HepG2 (cell line): ENCODE results near the gene MYO7A. TPM values are rescaled to one million over a fixed set of nuclear protein-coding genes. Genes with fewer than 3 reads are reported as not detected.

Experiments
- CEBPB ChIP-seq: IDR thresholded peaks from 2 replicates; pipeline ENCODE4 v1.6.1; 2011; ENCODE audit warnings: low read depth, low read length, improper control_type of control experiment, borderline replicate concordance
- KLF12 ChIP-seq: sonication (generic); formaldehyde crosslinking; IDR thresholded peaks from 2 replicates; pipeline ENCODE4 v1.4.0; 2020; ENCODE audit warnings: missing genetic modification reagents, borderline replicate concordance
- MAFF ChIP-seq: IDR thresholded peaks from 2 replicates; pipeline ENCODE4 v1.6.1; 2011; ENCODE audit warnings: low read depth, low read length, improper control_type of control experiment
- MED1 ChIP-seq: sonication (generic); formaldehyde crosslinking; IDR thresholded peaks from 2 replicates; pipeline ENCODE4 v1.4.0; 2020; ENCODE audit warnings: missing genetic modification reagents
- NFIB ChIP-seq: sonication (generic); formaldehyde crosslinking; IDR thresholded peaks from 2 replicates; pipeline ENCODE4 v1.9.0; 2021; ENCODE audit warnings: missing genetic modification reagents, mild to moderate bottlenecking, borderline replicate concordance
- NR2F1 ChIP-seq, 2 experiments: fragments of 450-650 bp in 1 of 2; formaldehyde crosslinking in 1 of 2; IDR thresholded peaks; 2 replicates each; pipeline versions ENCODE4 v1.5.0 to v1.6.1; 2016 to 2020; ENCODE audit warnings: mild to moderate bottlenecking in 1 of 2, missing compliant biosample characterization in 1 of 2, missing genetic modification reagents in 1 of 2, moderate library complexity in 1 of 2
- SALL2 ChIP-seq: sonication (generic); formaldehyde crosslinking; IDR thresholded peaks from 2 replicates; pipeline ENCODE4 v1.8.1; 2023; ENCODE audit warnings: mild to moderate bottlenecking, missing genetic modification reagents, inconsistent platforms
- ZBTB26 ChIP-seq: IDR thresholded peaks from 2 replicates; pipeline ENCODE4 v1.6.1; 2016; ENCODE audit warnings: missing compliant biosample characterization, missing genetic modification reagents, borderline replicate concordance
- ZBTB4 ChIP-seq: sonication (generic); formaldehyde crosslinking; IDR thresholded peaks from 2 replicates; pipeline ENCODE4 v1.4.0; 2020; ENCODE audit warnings: missing genetic modification reagents, mild to moderate bottlenecking, borderline replicate concordance
- ZBTB43 ChIP-seq: sonication (generic); formaldehyde crosslinking; conservative IDR thresholded peaks from 2 replicates; pipeline ENCODE4 v1.4.0; 2020; ENCODE audit warnings: missing genetic modification reagents
- ZBTB7A ChIP-seq: sonication (generic); formaldehyde crosslinking; IDR thresholded peaks from 2 replicates; pipeline ENCODE4 v1.8.0; 2022; ENCODE audit warnings: mild to moderate bottlenecking, missing genetic modification reagents
- ZHX2 ChIP-seq, 2 experiments: sonication (generic) in 1 of 2; formaldehyde crosslinking in 1 of 2; IDR thresholded peaks; 2 replicates each; pipeline versions ENCODE4 v1.6.1 to v1.9.0; 2014 to 2022; ENCODE audit warnings: antibody characterized with exemption in 1 of 2, borderline replicate concordance in 1 of 2, inconsistent platforms in 1 of 2, low read depth in 1 of 2, missing genetic modification reagents in 1 of 2
- ZNF225 ChIP-seq: sonication (generic); formaldehyde crosslinking; IDR thresholded peaks from 2 replicates; pipeline ENCODE4 v1.4.0; 2020; ENCODE audit warnings: mild to moderate bottlenecking, missing genetic modification reagents
- ZNF274 ChIP-seq: sonication (generic); formaldehyde crosslinking; IDR thresholded peaks from 2 replicates; pipeline ENCODE4 v1.5.1; 2020; ENCODE audit warnings: mild to moderate bottlenecking, missing genetic modification reagents
- ZNF3 ChIP-seq: IDR thresholded peaks from 2 replicates; pipeline ENCODE4 v1.7.0; 2017; ENCODE audit warnings: inconsistent platforms
- ZNF484 ChIP-seq: sonication (generic); formaldehyde crosslinking; IDR thresholded peaks from 2 replicates; pipeline ENCODE4 v1.5.1; 2020; ENCODE audit warnings: mild to moderate bottlenecking, low read depth, missing genetic modification reagents, borderline replicate concordance
- ZNF644 ChIP-seq: IDR thresholded peaks from 2 replicates; pipeline ENCODE4 v1.6.1; 2016; ENCODE audit warnings: low read depth
- polyA plus RNA-seq, 8 experiments: library from polyadenylated mRNA; depleted of rRNA in 3 of 8; stranded (reverse) in 7 of 8; unstranded in 1 of 8; fragments of >200 nt; fragmentation: Illumina TruSeq in 4 of 8; extraction: Trizol in 4 of 8; gene quantifications; 2 replicates each; pipeline versions ENCODE4 v1.2.1 to v1.2.3, GENCODE V29; 2011 to 2016; ENCODE audit warnings: low read depth in 4 of 8, missing spikeins in 1 of 8, mixed read lengths in 1 of 8; ENCODE audit not compliant: insufficient read depth in 1 of 8
- total RNA-seq, 5 experiments: library from RNA; depleted of rRNA; stranded (reverse); fragments of >200 nt; fragmentation: Illumina TruSeq; extraction: Trizol; gene quantifications; 2 replicates each; pipeline ENCODE4 v1.2.3, GENCODE V29; 2016; ENCODE audit warnings: low read depth in 1 of 5

MYO7A gene
- total and polyA plus RNA-seq, 2 of the 13 experiments (the other 11 are each of a cell fraction or from before 2014, with no cell fraction given), result 7.5 to 10.0 TPM

GRCh38 chr11:77187776-77188632, 60.0 kb downstream of the MYO7A start (continued):
- no peak for TF ChIP-seq ZBTB26 (CRISPR knock-in tag)
- no peak for TF ChIP-seq MAFF
- no peak for TF ChIP-seq ZHX2 (IDR thresholded peaks at IDR 0.05; ENCODE audit: low read depth)
- no peak for TF ChIP-seq ZHX2 (CRISPR knock-in tag; IDR thresholded peaks at IDR 0.05; ENCODE audit: borderline replicate concordance)
- no peak for TF ChIP-seq ZBTB7A
- no peak for TF ChIP-seq ZBTB43 (CRISPR knock-in tag)
- TF ChIP-seq ZNF3 (CRISPR knock-in tag), result no peak
- TF ChIP-seq ZNF274 (CRISPR knock-in tag), result no peak
- no peak for TF ChIP-seq NR2F1 (CRISPR knock-in tag; IDR thresholded peaks at IDR 0.05)
- no peak for TF ChIP-seq ZNF644 (CRISPR knock-in tag)
- TF ChIP-seq ZBTB4, result no peak
- TF ChIP-seq MED1 (CRISPR knock-in tag), result peak; percentile 21; the same call in 1 of the 2 replicates
- no peak for TF ChIP-seq SALL2 (CRISPR knock-in tag)
- no peak for TF ChIP-seq KLF12
- TF ChIP-seq ZNF484 (CRISPR knock-in tag), result no peak
- TF ChIP-seq ZNF225 (CRISPR knock-in tag), result no peak
- TF ChIP-seq CEBPB, result no peak
- no peak for TF ChIP-seq NFIB (CRISPR knock-in tag)
